GM21381 (cell line): ENCODE measurements around the gene PCYOX1L.

Experiments used
- ATAC-seq: cut with Tn5 transposase; IDR thresholded peaks from one replicate; pipeline ENCODE4 v1.9.1; 2021; ENCODE audit warnings: mild to moderate bottlenecking, moderate library complexity; ENCODE audit not compliant: unreplicated experiment

Gene PCYOX1L

GRCh38 chr5:149366169-149366729 lies 8.4 kb downstream of the PCYOX1L start:
- no peak for ATAC-seq

- peak; percentile 69 for ATAC-seq
Observed at GRCh38 chr5:149367249-149367971, 9.6 kb downstream of the PCYOX1L start.

- no peak for ATAC-seq
Observed at GRCh38 chr5:149367972-149368645, 10.3 kb downstream of the PCYOX1L start.

GRCh38 chr5:149370878-149371277 lies 13.0 kb downstream of the PCYOX1L start:
- no peak for ATAC-seq

GRCh38 chr5:149371296-149371962 lies 13.6 kb downstream of the PCYOX1L start:
- ATAC-seq = peak; percentile 83

- no peak for ATAC-seq
Observed at GRCh38 chr5:149372076-149372795, 14.4 kb downstream of the PCYOX1L start.

GRCh38 chr5:149372932-149373331 lies 15.1 kb downstream of the PCYOX1L start:
- ATAC-seq = no peak

- no peak for ATAC-seq
Observed at GRCh38 chr5:149374303-149374702, 16.5 kb downstream of the PCYOX1L start.

- ATAC-seq = no peak
Observed at GRCh38 chr5:149374801-149375200, 17.0 kb downstream of the PCYOX1L start.

- no peak for ATAC-seq
Observed at GRCh38 chr5:149375434-149375833, 17.6 kb downstream of the PCYOX1L start.

- no peak for ATAC-seq
Observed at GRCh38 chr5:149376104-149376503, 18.3 kb downstream of the PCYOX1L start.

GRCh38 chr5:149376711-149377447 lies 19.0 kb downstream of the PCYOX1L start:
- ATAC-seq = no peak

- no peak for ATAC-seq
Observed at GRCh38 chr5:149378241-149378820, 20.5 kb downstream of the PCYOX1L start.

- no peak for ATAC-seq
Observed at GRCh38 chr5:149379177-149379761, 21.4 kb downstream of the PCYOX1L start, which contains the start of gene IL17B. IL17B (minus strand) TSS chr5:149379292; CDS start chr5:149379225, 67 bp downstream.

GRCh38 chr5:149379818-149380374 lies 22.1 kb downstream of the PCYOX1L start:
- ATAC-seq = no peak

GRCh38 chr5:149380466-149381121 lies 22.7 kb downstream of the PCYOX1L start:
- ATAC-seq = no peak

- ATAC-seq = peak; percentile 21
Observed at GRCh38 chr5:149381261-149381985, 23.6 kb downstream of the PCYOX1L start.

GRCh38 chr5:149381986-149382338 lies 24.1 kb downstream of the PCYOX1L start:
- peak; percentile 77 for ATAC-seq
